Measurements from ENCODE around the gene ATG16L2.
"Not testable (repeated sequence)": the region's sequence is repeated elsewhere in the genome, so short reads cannot be mapped to it uniquely, and the experiment has no call there.

The ATG16L2 gene

GRCh38 chr11:72825661-72826060 is 11.4 kb downstream of the ATG16L2 start:
- no peak for TF ChIP-seq CTCF (IDR thresholded peaks at IDR 0.05; ENCODE audit: low read depth, low read length)
- no peaks in the 10 kb centered on the region for H3K36me3 ChIP-seq
- H3K27me3 ChIP-seq: no peaks in the 10 kb centered on the region
- H3K4me3 ChIP-seq (ENCODE audit: low read depth, low read length): no peak overlapping the region
- H3K4me1 ChIP-seq: no peaks in the 10 kb centered on the region; the same call in 1 of the 2 replicates
- H3K9me3 ChIP-seq: no peaks in the 10 kb centered on the region
- DNase-seq: no peak

DNA sequence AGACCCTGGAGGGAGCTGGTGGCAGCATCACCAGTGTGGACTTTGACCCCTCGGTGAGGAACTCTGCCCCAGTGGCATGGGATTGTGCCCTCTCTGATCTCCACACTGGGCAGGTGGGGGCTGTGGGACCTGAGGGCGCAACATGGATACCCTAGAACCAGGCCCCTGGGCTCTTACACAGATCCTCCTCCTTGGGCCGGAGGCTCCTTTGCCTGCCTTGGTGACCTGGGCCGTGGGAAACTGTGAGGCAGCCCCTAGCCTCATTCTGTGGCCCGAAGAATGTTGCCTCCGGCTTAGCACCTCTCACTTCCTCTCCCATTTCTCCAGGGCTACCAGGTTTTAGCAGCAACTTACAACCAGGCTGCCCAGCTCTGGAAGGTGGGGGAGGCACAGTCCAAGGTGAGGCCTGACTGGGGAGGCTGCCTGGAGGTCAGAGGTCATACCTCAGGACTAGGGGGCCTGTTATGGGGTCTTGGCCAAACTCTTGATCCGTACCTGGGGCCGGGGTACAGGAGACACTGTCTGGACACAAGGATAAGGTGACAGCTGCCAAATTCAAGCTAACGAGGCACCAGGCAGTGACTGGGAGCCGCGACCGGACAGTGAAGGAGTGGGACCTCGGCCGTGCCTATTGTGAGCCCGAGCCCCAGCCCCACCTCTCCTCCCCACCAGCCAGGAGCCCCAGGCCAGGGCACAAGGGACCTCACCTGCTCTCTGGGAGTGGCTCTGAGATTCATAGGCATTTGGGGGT is 12.2 kb downstream of the ATG16L2 start:
- Histone ChIP-seq H3K36me3 (no peaks in the 10 kb centered on the region), H3K4me1 (no peaks in the 10 kb centered on the region; the same call in 1 of the 2 replicates)

DNA sequence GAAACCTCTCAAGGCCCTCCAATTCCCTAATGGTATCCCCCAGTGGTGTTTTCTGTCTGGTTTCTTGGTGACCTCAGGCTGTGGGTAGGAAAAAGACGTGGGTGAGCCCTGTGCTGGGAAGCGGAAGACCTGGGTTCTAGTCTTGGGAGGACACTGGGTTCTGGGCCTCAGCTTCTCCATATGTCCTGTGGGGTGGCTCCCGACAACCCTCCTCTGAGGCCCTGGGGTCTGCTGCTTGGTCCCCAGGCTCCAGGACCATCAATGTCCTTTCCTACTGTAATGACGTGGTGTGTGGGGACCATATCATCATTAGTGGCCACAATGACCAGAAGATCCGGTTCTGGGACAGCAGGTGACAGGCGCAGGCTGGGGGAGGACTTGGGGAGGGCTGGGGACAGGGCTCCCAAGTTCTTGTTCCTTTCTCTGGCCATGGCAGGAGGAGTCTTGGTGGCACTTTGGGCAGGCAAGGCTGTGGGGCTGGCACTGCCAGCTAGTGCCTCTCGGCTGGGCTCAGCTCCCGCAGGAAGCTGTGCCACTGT is 12.8 kb downstream of the ATG16L2 start:
- DNase-seq: no peak
- no peak for TF ChIP-seq CTCF (IDR thresholded peaks at IDR 0.05; ENCODE audit: low read depth, low read length)
- Histone ChIP-seq H3K36me3 (no peaks in the 10 kb centered on the region), H3K4me1 (peaks cover 4% of the 10 kb centered on the region), H3K9me3 (no peaks in the 10 kb centered on the region), H3K4me3 (ENCODE audit: low read depth, low read length) (no peak overlapping the region), H3K27me3 (no peaks in the 10 kb centered on the region)

More for the DNA sequence above, 12.2 kb downstream of the ATG16L2 start:
- TF ChIP-seq CTCF (IDR thresholded peaks at IDR 0.05; ENCODE audit: low read depth, low read length): no peak
- H3K4me3 ChIP-seq (ENCODE audit: low read depth, low read length): no peak overlapping the region
- DNase-seq: no peak
- H3K27me3 ChIP-seq: no peaks in the 10 kb centered on the region
- H3K9me3 ChIP-seq: no peaks in the 10 kb centered on the region

DNA sequence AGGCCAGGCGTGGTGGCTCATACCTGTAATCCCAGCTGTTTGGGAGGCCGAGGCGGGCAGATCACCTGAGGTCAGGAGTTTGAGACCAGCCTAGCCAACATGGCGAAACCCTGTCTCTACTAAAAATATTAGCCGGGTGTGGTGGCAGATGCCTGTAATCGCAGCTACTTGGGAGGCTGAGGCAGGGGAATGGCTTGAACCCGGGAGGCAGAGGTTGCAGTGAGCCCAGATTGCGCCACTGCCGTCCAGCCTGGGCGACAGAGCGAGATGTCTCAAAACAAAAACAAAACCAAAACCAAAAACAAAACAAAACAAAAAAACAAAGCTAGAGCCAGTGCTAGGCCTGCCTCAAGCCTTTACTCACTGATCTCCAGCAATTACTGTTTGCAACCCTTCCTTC is 13.4 kb downstream of the ATG16L2 start:
- not testable (repeated sequence) for H3K4me3 ChIP-seq (ENCODE audit: low read depth, low read length); H3K27me3 ChIP-seq; H3K9me3 ChIP-seq; H3K36me3 ChIP-seq; H3K4me1 ChIP-seq; DNase-seq

GRCh38 chr11:72828081-72828567 is 13.9 kb downstream of the ATG16L2 start:
- no peaks in the 10 kb centered on the region for H3K9me3 ChIP-seq
- H3K4me3 ChIP-seq (ENCODE audit: low read depth, low read length): no peak overlapping the region
- peaks cover 4% of the 10 kb centered on the region for H3K4me1 ChIP-seq
- no peak for TF ChIP-seq CTCF (IDR thresholded peaks at IDR 0.05; ENCODE audit: low read depth, low read length)
- DNase-seq: no peak
- H3K36me3 ChIP-seq: no peaks in the 10 kb centered on the region
- H3K27me3 ChIP-seq: no peaks in the 10 kb centered on the region

DNA sequence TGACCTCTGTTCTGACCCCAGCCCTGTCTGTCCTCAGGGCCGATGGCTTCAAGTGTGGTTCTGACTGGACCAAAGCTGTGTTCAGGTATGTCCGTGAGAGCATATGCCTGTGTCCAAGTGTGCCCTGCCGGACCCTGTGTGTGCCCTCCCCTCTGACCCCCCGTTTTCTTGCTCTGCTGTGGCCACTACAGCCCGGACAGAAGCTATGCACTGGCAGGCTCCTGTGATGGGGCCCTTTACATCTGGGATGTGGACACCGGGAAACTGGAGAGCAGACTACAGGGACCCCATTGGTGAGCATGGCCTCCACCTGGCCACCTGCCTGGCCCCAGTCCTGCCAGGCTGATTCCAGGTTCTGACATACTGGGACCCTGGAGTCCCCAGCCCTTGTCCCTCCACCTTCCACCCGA is 14.5 kb downstream of the ATG16L2 start:
- Histone ChIP-seq H3K4me1 (peaks cover 4% of the 10 kb centered on the region), H3K27me3 (no peaks in the 10 kb centered on the region), H3K9me3 (no peaks in the 10 kb centered on the region), H3K36me3 (no peaks in the 10 kb centered on the region), H3K4me3 (ENCODE audit: low read depth, low read length) (no peak overlapping the region)
- TF ChIP-seq CTCF (IDR thresholded peaks at IDR 0.05; ENCODE audit: low read depth, low read length): no peak
- no peak for DNase-seq
